ENCODE results near the gene COA8. TPM values are rescaled to one million over a fixed set of nuclear protein-coding genes. Genes with fewer than 3 reads are reported as not detected.
"Not testable (repeated sequence)": the region's sequence is repeated elsewhere in the genome, so short reads cannot be mapped to it uniquely, and the experiment has no call there.

Gene COA8
- total and polyA plus RNA-seq, 9 donors, result 36.6 to 61.2 (median 48.7) TPM

GRCh38 chr14:103524002-103524935 lies 38.5 kb upstream of the COA8 start:
- no peaks in the 10 kb centered on the region for H3K9me3 ChIP-seq (replicated peaks; ENCODE audit: control insufficient read depth, low read depth, low read length)
- peaks cover 71% of the 10 kb centered on the region for H3K4me1 ChIP-seq (ENCODE audit: control insufficient read depth, insufficient read depth, low read length)
- H3K27ac ChIP-seq (ENCODE audit: low read length), result no peak overlapping the region
- H3K4me3 ChIP-seq (ENCODE audit: low read length), result no peak overlapping the region
- WGBS (ENCODE audit: insufficient coverage), result 65% methylated on average over 9 of the region's 12 CpGs
- peaks cover 8% of the 10 kb centered on the region for H3K36me3 ChIP-seq (ENCODE audit: control insufficient read depth, insufficient read depth, low read length)
- peaks cover 32% of the 10 kb centered on the region for H3K27me3 ChIP-seq (ENCODE audit: control insufficient read depth, insufficient read depth, low read length)
- DNase-seq, result no peak

- not testable (repeated sequence) for DNase-seq; H3K4me3 ChIP-seq (ENCODE audit: low read length); H3K9me3 ChIP-seq (replicated peaks; ENCODE audit: control insufficient read depth, low read depth, low read length); H3K36me3 ChIP-seq (ENCODE audit: control insufficient read depth, insufficient read depth, low read length); H3K27ac ChIP-seq (ENCODE audit: low read length)
- peaks cover 27% of the 10 kb centered on the region for H3K27me3 ChIP-seq (ENCODE audit: control insufficient read depth, insufficient read depth, low read length)
- H3K4me1 ChIP-seq (ENCODE audit: control insufficient read depth, insufficient read depth, low read length), result peaks cover 70% of the 10 kb centered on the region
- 67% methylated on average over 11 of the region's 17 CpGs for WGBS (ENCODE audit: insufficient coverage)
Observed at GRCh38 chr14:103525430-103526246, 37.1 kb upstream of the COA8 start.

- Histone ChIP-seq H3K4me1 (ENCODE audit: control insufficient read depth, insufficient read depth, low read length) (peaks cover 66% of the 10 kb centered on the region), H3K27ac (ENCODE audit: low read length) (no peak overlapping the region)
Observed at GRCh38 chr14:103526247-103526913, 36.4 kb upstream of the COA8 start.

GRCh38 chr14:103526914-103527248 lies 35.9 kb upstream of the COA8 start:
- Histone ChIP-seq H3K27ac (ENCODE audit: low read length) (no peak overlapping the region), H3K9me3 (replicated peaks; ENCODE audit: control insufficient read depth, low read depth, low read length) (no peaks in the 10 kb centered on the region), H3K4me3 (ENCODE audit: low read length) (no peak overlapping the region), H3K27me3 (ENCODE audit: control insufficient read depth, insufficient read depth, low read length) (peaks cover 19% of the 10 kb centered on the region), H3K4me1 (ENCODE audit: control insufficient read depth, insufficient read depth, low read length) (peaks cover 66% of the 10 kb centered on the region), H3K36me3 (ENCODE audit: control insufficient read depth, insufficient read depth, low read length) (peaks cover 12% of the 10 kb centered on the region)
- DNase-seq, result no peak
- no CpG with 5 or more reads among the region's 1 CpG for WGBS (ENCODE audit: insufficient coverage)

More at GRCh38 chr14:103526247-103526913, 36.4 kb upstream of the COA8 start:
- Histone ChIP-seq H3K27me3 (ENCODE audit: control insufficient read depth, insufficient read depth, low read length) (peaks cover 22% of the 10 kb centered on the region), H3K36me3 (ENCODE audit: control insufficient read depth, insufficient read depth, low read length) (peaks cover 12% of the 10 kb centered on the region), H3K9me3 (replicated peaks; ENCODE audit: control insufficient read depth, low read depth, low read length) (no peaks in the 10 kb centered on the region), H3K4me3 (ENCODE audit: low read length) (no peak overlapping the region)
- DNase-seq, result no peak
- 50% methylated on average over 5 of the region's 8 CpGs for WGBS (ENCODE audit: insufficient coverage)

GRCh38 chr14:103527408-103528145 lies 35.2 kb upstream of the COA8 start:
- DNase-seq, result no peak
- peaks cover 14% of the 10 kb centered on the region for H3K27me3 ChIP-seq (ENCODE audit: control insufficient read depth, insufficient read depth, low read length)
- no peaks in the 10 kb centered on the region for H3K9me3 ChIP-seq (replicated peaks; ENCODE audit: control insufficient read depth, low read depth, low read length)
- WGBS (ENCODE audit: insufficient coverage), result 70% methylated on average over 7 of the region's 14 CpGs
- H3K4me1 ChIP-seq (ENCODE audit: control insufficient read depth, insufficient read depth, low read length), result peaks cover 66% of the 10 kb centered on the region
- no peak overlapping the region for H3K4me3 ChIP-seq (ENCODE audit: low read length)
- peak overlapping the region; percentile 93 for H3K27ac ChIP-seq (ENCODE audit: low read length)
- peaks cover 12% of the 10 kb centered on the region for H3K36me3 ChIP-seq (ENCODE audit: control insufficient read depth, insufficient read depth, low read length)

- peaks cover 62% of the 10 kb centered on the region for H3K4me1 ChIP-seq (ENCODE audit: control insufficient read depth, insufficient read depth, low read length)
- H3K4me3 ChIP-seq (ENCODE audit: low read length), result peak overlapping the region; percentile 73
- peak overlapping the region; percentile 93 for H3K27ac ChIP-seq (ENCODE audit: low read length)
- DNase-seq, result no peak
- H3K27me3 ChIP-seq (ENCODE audit: control insufficient read depth, insufficient read depth, low read length), result peaks cover 9% of the 10 kb centered on the region
- no peaks in the 10 kb centered on the region for H3K9me3 ChIP-seq (replicated peaks; ENCODE audit: control insufficient read depth, low read depth, low read length)
- WGBS (ENCODE audit: insufficient coverage), result 23% methylated on average over 7 of the region's 10 CpGs
- H3K36me3 ChIP-seq (ENCODE audit: control insufficient read depth, insufficient read depth, low read length), result peaks cover 17% of the 10 kb centered on the region
Observed at GRCh38 chr14:103528146-103528586, 34.6 kb upstream of the COA8 start.

GRCh38 chr14:103528587-103529382 lies 34.0 kb upstream of the COA8 start, which contains the start of gene TRMT61A:
Gene TRMT61A (plus strand): TSS chr14:103529196. CDS start chr14:103529979, 783 bp downstream.
- DNase-seq, result peak; percentile 96
- no peaks in the 10 kb centered on the region for H3K9me3 ChIP-seq (replicated peaks; ENCODE audit: control insufficient read depth, low read depth, low read length)
- WGBS (ENCODE audit: insufficient coverage), result under 1% methylated on average over 30 of the region's 70 CpGs
- H3K4me3 ChIP-seq (ENCODE audit: low read length), result peak within 1 kb of the TSS; percentile 73
- H3K27ac ChIP-seq (ENCODE audit: low read length), result peak within 1 kb of the TSS; percentile 93
- H3K27me3 ChIP-seq (ENCODE audit: control insufficient read depth, insufficient read depth, low read length), result peaks cover 3% of the 10 kb centered on the region
- H3K4me1 ChIP-seq (ENCODE audit: control insufficient read depth, insufficient read depth, low read length), result peaks cover 55% of the 10 kb centered on the region
- H3K36me3 ChIP-seq (ENCODE audit: control insufficient read depth, insufficient read depth, low read length), result peaks cover 22% of the 10 kb centered on the region

- WGBS (ENCODE audit: insufficient coverage), result 63% methylated on average over 34 of the region's 42 CpGs
- Histone ChIP-seq H3K36me3 (ENCODE audit: control insufficient read depth, insufficient read depth, low read length) (peaks cover 22% of the 10 kb centered on the region), H3K9me3 (replicated peaks; ENCODE audit: control insufficient read depth, low read depth, low read length) (no peaks in the 10 kb centered on the region), H3K27ac (ENCODE audit: low read length) (no peak overlapping the region), H3K4me1 (ENCODE audit: control insufficient read depth, insufficient read depth, low read length) (peaks cover 46% of the 10 kb centered on the region), H3K4me3 (ENCODE audit: low read length) (peak overlapping the region; percentile 73), H3K27me3 (ENCODE audit: control insufficient read depth, insufficient read depth, low read length) (no peaks in the 10 kb centered on the region)
- no peak for DNase-seq
Observed at GRCh38 chr14:103529383-103530365, 33.1 kb upstream of the COA8 start.
